Loucy (cell line): Measurements from ENCODE around the gene ZNF148.

Source experiments
- H2AFZ ChIP-seq: fragments of 200-600 bp; sonication (generic); 2 replicates; pipeline ENCODE4 v1.6.0; 2016; ENCODE audit warnings: antibody characterized with exemption, mild to moderate bottlenecking, low read length, moderate library complexity
- H3F3A ChIP-seq: fragments of 200-600 bp; 2 replicates; pipeline ENCODE4 v1.6.0; 2016; ENCODE audit warnings: antibody characterized with exemption, low read depth, mild to moderate bottlenecking
- H3K27me3 ChIP-seq: fragments of 200-600 bp; sonication (generic); 2 replicates; pipeline ENCODE4 v1.6.1; 2014; ENCODE audit warnings: low read length, mild to moderate bottlenecking; ENCODE audit not compliant: insufficient read depth, poor library complexity, severe bottlenecking
- H3K36me3 ChIP-seq: fragments of 200-600 bp; sonication (generic); 2 replicates; pipeline ENCODE4 v1.6.1; 2016; ENCODE audit warnings: low read length; ENCODE audit not compliant: insufficient read depth
- H3K4me1 ChIP-seq: fragments of 200-600 bp; sonication (generic); 2 replicates; pipeline ENCODE4 v1.5.1; 2014; ENCODE audit warnings: low read length, mild to moderate bottlenecking; ENCODE audit not compliant: insufficient read depth, poor library complexity, severe bottlenecking
- H3K4me2 ChIP-seq: fragments of 200-600 bp; sonication (generic); 2 replicates; pipeline ENCODE4 v1.6.0; 2014; ENCODE audit warnings: antibody characterized with exemption, low read length, low read depth, mild to moderate bottlenecking; ENCODE audit not compliant: poor library complexity, severe bottlenecking
- H3K4me3 ChIP-seq: fragments of 200-600 bp; sonication (generic); 2 replicates; pipeline ENCODE4 v1.5.1; 2014; ENCODE audit warnings: low read length, mild to moderate bottlenecking, mixed read lengths; ENCODE audit not compliant: poor library complexity, severe bottlenecking
- H3K79me2 ChIP-seq: fragments of 200-600 bp; sonication (generic); 2 replicates; pipeline ENCODE4 v1.6.1; 2014; ENCODE audit warnings: low read length; ENCODE audit not compliant: insufficient read depth
- H3K9ac ChIP-seq: fragments of 200-600 bp; sonication (generic); 2 replicates; pipeline ENCODE4 v1.6.0; 2014; ENCODE audit warnings: mild to moderate bottlenecking, low read depth, low read length, moderate library complexity; ENCODE audit not compliant: poor library complexity, severe bottlenecking
- H3K9me2 ChIP-seq: fragments of 200-600 bp; sonication (generic); replicated peaks from 2 replicates; pipeline ENCODE4 v1.6.1; 2016; ENCODE audit warnings: low read depth, low read length, mixed read lengths
- H3K9me3 ChIP-seq: fragments of 200-600 bp; sonication (generic); 2 replicates; pipeline ENCODE4 v1.6.1; 2014; ENCODE audit warnings: mild to moderate bottlenecking, antibody characterized with exemption, low read length, low read depth; ENCODE audit not compliant: insufficient read depth
- H4K20me1 ChIP-seq: fragments of 200-600 bp; sonication (generic); 2 replicates; pipeline ENCODE4 v1.6.0; 2014; ENCODE audit warnings: antibody characterized with exemption, low read length, mild to moderate bottlenecking; ENCODE audit not compliant: insufficient read depth, poor library complexity, severe bottlenecking
- CTCF ChIP-seq: fragments of 200-600 bp; sonication (generic); conservative IDR thresholded peaks from 2 replicates; pipeline ENCODE4 v1.5.1; 2014; ENCODE audit warnings: mild to moderate bottlenecking, antibody characterized with exemption, low read length
- EZH2phosphoT487 ChIP-seq: fragments of 200-600 bp; IDR thresholded peaks from 2 replicates; pipeline ENCODE4 v1.6.1; 2018; ENCODE audit warnings: antibody characterized with exemption, mild to moderate bottlenecking, moderate library complexity, borderline replicate concordance

Gene ZNF148

GRCh38 chr3:125213364-125213755 is 161.8 kb downstream of the ZNF148 start:
- Histone ChIP-seq H3K27me3 (no peaks in the 10 kb centered on the region), H3K9ac (no peak overlapping the region), H3F3A (no peaks in the 10 kb centered on the region), H3K36me3 (no peaks in the 10 kb centered on the region), H3K9me3 (no peaks in the 10 kb centered on the region), H3K79me2 (no peaks in the 10 kb centered on the region), H3K4me2 (no peak overlapping the region), H3K4me3 (no peak overlapping the region), H2AFZ (no peak overlapping the region), H3K4me1 (peaks cover 3% of the 10 kb centered on the region), H4K20me1 (no peaks in the 10 kb centered on the region), H3K9me2 (no peaks in the 10 kb centered on the region)
- TF ChIP-seq CTCF = no peak
- TF ChIP-seq EZH2phosphoT487 = no peak

GRCh38 chr3:125212509-125213363 is 162.4 kb downstream of the ZNF148 start, which contains the start of gene SLC12A8:
Gene SLC12A8, minus strand, starts transcription at chr3:125212748. Its CDS starts 1,399 bp downstream, at chr3:125211349.
- Histone ChIP-seq H3F3A (no peaks in the 10 kb centered on the region), H3K9me2 (no peaks in the 10 kb centered on the region), H3K4me1 (peaks cover 3% of the 10 kb centered on the region), H3K4me2 (no peak within 1 kb of the TSS), H3K79me2 (no peaks in the 10 kb centered on the region), H2AFZ (no peak within 1 kb of the TSS), H3K27me3 (no peaks in the 10 kb centered on the region), H3K9ac (no peak within 1 kb of the TSS), H3K4me3 (no peak within 1 kb of the TSS), H4K20me1 (no peaks in the 10 kb centered on the region), H3K9me3 (no peaks in the 10 kb centered on the region), H3K36me3 (no peaks in the 10 kb centered on the region)
- no peak for TF ChIP-seq EZH2phosphoT487
- TF ChIP-seq CTCF = no peak

GRCh38 chr3:125212091-125212508 is 163.0 kb downstream of the ZNF148 start:
- Histone ChIP-seq H3K36me3 (no peaks in the 10 kb centered on the region), H3K4me3 (no peak overlapping the region), H3K4me1 (peaks cover 3% of the 10 kb centered on the region), H3K9me3 (no peaks in the 10 kb centered on the region), H3K9me2 (no peaks in the 10 kb centered on the region), H3K4me2 (no peak overlapping the region), H3K79me2 (no peaks in the 10 kb centered on the region), H2AFZ (no peak overlapping the region), H4K20me1 (no peaks in the 10 kb centered on the region), H3K27me3 (no peaks in the 10 kb centered on the region), H3K9ac (no peak overlapping the region), H3F3A (no peaks in the 10 kb centered on the region)
- TF ChIP-seq CTCF = no peak
- no peak for TF ChIP-seq EZH2phosphoT487
